Activated T-cell treated with anti-CD3 and anti-CD28 coated beads, Interleukin-2, amount 50 U/mL, for 1 hour (primary cell): ENCODE results near the gene CDKL5.
"Not testable (repeated sequence)": the region's sequence is repeated elsewhere in the genome, so short reads cannot be mapped to it uniquely, and the experiment has no call there.

Source experiments
- DNase-seq: peaks from one replicate; pipeline ENCODE4 v3.0.0-alpha.2; 2020

Gene CDKL5

DNA sequence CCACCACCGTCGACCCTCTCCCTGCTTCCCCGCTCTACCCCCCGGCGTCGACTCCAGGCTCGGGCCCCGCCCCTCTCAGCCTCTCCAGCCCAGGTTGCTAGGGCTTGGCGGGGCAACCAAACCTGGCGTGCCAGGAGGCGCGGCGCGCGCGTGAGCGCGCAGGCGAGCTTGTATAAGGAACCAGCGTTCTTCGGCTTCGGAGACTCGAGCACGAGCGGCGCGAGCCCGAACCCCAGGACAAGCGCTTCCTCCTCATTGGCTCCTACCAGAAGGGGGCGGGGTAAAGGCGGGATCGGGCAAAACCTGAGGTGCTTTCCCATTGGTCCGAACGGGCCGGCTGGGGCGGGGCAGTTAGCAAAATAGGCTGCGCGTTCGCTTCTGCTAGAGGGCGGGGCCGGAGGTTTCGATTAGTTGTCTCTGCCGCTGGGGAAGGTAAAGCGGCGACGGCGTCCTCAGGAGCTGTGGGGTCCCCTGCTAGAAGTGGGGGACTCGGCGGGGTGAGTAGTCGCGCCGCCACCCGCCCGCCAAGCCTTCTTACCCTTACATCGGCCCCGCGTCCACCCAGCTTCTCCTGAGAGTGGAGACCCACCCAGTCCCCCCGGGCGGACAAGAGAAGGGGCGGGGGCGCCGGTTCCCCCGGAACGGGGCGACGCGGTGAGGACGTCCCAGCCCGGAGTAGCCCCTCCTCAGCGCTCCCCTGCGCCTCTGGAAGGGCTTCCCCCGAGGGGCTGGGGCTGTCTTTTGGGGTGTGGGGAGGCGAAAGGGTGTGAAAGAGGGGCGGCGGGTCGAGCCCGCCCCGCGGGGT lies at the start of gene CDKL5:
CDKL5 (plus strand) TSS at position 410 of the 805 bp plus-strand sequence. CDS start 81,489 bp downstream, outside the sequence.
- DNase-seq = peak; percentile 92

DNA sequence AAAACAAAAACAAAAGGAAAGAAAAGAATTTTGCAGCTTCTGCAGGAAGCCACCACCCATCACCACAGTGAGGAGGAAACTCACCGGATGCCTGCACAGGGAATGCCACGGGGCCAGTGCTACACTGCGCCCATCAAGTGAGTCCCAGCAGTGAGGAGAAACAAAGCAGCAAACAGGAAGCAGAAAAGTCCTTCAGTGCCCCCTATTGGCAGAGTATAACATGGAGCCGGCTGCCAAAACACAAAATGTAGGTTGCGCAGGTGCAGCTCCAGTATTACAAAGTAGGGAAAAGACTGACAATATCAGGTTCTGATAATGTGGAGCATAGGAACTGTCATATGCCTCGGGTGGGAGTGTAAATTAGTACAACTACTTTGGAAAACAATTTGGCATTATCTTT lies 47.6 kb upstream of the CDKL5 start:
- no peak for DNase-seq

DNA sequence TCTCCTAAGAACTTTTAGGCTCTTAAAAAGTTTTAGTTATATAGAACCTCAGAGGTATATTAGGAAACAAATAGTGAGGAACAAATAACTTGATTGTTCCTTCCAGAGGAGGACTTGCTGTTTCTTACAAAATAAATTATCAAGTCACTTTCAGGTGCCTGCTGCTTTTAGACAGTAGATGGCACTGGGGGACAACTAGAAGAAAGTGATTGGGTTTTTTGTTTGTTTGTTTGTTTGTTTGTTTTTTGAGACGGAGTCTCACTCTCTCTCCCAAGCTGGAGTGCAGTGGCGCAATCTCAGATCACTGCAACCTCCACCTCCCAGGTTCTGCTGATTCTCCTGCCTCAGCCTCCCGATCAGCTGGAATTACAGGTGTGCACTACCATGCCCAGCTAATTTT lies 35.4 kb upstream of the CDKL5 start:
- no peak for DNase-seq

DNA sequence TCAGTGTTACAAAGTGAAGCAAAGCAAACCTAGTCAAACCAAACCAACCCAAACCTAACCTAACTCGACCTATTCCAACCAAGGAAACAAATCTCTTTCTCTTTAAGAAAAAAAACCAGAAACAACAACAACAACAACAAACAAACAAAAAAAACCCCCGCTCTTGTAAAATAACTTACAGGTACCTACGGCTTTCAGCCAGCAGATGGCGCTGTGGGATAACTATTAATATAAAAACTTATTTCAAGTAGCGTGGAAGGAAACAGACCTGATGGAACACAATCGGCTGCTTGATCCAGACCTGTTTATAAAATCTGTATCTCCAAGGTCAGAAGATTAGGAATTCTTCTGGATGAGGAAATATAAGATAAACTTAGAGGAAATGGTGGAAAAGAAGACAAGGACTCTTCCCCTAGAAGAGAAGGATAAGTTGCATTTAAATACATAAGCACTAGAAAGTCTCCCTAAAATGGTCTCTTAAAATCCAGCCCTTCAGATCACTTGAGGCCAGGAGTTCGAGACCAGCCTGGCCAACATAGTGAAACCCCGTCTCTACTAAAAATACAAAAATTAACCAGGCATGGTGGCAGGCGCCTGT lies 34.4 kb upstream of the CDKL5 start:
- peak; percentile 61 for DNase-seq

DNA sequence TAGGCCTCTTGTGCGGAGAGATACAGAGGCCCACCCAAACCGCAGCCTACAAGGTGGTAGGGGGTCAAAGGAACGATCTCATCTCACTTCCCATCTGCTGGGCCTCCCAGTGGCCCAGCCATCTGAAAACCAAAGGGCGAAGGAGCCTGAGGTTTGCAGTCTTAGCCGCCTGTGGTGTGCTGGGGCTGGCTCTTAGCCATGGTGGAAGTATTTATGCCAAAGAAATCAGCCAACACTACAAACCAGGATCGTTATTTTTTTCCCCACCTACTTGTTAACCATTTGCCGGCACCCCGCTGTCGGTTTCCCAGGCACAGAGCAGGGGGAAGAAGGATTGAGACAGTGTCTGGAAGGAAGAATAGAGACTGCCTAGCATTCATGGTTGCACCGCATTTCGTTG lies 30.9 kb upstream of the CDKL5 start:
- no peak for DNase-seq

DNA sequence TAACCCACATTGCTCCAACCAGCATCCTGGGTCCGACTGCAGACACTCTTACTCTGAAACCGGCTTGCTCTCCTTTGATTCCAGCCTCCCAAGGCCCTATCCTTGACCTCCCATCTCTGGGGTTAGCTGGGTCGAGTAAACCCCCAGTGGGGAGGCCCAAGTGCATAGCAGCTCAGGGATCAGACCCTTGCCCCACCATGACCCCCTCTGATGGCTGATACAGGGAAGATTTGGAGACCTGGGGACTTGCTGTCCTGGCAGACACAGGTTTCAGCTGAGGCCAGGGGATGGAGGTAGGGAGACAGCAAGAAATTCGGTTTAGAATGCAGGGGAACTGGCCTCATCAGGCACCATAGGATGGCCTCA lies 23.6 kb upstream of the CDKL5 start:
- no peak for DNase-seq

DNA sequence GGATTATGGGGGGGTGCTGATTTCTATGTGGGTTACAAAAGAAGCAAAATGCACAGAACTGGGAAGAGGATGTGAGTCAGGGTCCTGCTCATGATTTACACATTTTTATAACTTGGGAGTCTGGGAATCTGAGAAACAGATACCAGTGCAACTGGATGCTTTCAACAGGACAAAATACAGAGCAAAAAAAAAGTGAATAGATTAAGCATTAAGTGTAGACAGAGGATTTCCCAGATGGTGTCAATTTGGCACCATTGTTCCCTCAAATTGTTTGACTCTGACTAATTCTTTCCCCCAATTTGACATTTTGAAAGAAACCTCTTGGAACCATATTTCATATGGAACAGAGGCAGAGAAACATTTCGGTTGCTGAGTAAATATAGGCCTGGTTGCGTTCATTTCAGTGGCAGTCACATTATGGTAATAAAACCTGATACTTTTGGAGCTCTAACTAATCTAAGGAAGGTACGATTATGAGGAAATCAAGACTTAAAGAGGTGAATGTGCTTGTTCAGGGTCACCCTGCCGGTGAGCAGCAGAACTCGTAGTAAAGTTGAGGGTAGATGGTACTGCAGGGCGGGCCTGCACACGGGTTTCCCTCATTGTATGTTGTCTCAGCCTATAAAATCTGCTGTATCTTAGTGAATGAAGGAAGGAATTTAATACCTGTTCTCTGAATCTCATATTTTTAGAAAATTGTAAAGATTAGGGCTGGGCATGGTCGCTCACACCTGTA lies 18.7 kb upstream of the CDKL5 start:
- DNase-seq = no peak

DNA sequence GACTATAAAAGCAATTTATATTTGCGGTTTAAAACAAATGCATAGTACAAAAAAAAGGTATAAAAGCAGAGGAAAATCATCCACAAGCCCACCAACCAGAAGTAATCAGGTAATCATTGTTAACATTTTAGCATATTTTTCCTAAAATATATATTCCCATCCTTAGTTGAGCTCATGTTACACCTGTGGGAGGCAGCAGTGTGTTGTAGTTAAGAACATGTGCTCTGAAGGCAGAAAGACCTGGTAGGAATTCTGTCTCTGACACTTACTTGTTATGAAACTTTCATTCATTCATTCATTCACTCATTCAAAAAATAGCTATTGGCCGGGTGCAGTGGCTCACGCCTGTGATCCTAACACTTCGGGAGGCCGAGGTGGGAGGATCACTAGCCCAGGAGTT lies 15.4 kb upstream of the CDKL5 start:
- no peak for DNase-seq

DNA sequence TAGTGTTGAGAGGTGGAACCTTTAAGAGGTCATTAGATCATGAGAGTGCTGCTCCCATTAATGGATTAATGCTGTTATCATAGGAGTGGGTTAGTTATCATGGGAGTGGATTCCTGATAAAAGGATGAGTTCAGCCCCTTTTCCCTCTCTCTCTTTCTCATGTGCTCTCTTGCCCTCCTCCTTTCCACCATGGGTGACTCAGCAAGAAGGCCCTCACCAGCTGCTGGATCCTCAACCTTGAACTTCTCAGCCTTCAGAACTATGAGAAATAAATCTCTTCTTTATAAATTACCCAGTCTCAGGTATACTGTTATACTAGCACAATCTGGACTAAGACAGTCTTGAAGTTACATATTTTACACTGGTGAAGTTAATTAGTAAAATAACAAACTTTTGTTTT lies 10.0 kb upstream of the CDKL5 start:
- DNase-seq = no peak

DNA sequence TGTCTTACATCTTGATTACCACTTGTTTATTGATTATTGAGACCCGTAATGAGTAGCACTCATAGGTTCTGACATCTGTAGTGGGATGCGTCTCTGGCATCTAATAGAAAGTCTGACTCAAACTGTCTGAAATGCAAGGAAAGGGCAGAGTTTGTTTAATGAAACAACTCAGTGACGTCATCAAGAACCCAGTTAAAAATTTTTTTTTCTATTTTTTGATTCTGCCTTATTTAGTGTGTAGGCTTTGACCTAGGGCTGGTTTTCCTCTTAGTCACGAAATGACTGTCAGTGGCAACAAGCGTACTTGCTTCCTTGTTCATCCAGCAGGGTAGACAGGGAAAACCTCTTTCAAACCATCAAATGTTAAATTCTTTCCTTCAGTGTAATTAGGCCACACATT lies 3.1 kb upstream of the CDKL5 start:
- DNase-seq = no peak

DNA sequence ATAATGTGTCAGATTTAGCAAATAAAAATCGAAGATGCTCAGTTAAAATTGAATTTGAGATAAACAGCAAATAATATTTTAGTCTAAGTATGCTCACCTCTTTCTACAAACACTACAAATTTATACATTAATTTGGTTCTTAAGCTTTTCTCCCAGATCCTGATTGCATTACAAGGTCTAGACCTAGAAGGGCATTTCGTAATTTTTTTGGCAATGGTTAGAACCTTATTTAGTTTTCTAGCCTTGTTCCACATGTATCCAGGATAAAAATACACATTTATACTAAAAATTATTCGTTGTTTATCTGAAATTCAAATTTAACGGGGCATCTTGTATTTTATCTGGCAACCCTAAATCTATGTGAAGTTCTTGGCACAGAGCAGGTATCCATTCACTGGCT lies 2.5 kb upstream of the CDKL5 start:
- no peak for DNase-seq

DNA sequence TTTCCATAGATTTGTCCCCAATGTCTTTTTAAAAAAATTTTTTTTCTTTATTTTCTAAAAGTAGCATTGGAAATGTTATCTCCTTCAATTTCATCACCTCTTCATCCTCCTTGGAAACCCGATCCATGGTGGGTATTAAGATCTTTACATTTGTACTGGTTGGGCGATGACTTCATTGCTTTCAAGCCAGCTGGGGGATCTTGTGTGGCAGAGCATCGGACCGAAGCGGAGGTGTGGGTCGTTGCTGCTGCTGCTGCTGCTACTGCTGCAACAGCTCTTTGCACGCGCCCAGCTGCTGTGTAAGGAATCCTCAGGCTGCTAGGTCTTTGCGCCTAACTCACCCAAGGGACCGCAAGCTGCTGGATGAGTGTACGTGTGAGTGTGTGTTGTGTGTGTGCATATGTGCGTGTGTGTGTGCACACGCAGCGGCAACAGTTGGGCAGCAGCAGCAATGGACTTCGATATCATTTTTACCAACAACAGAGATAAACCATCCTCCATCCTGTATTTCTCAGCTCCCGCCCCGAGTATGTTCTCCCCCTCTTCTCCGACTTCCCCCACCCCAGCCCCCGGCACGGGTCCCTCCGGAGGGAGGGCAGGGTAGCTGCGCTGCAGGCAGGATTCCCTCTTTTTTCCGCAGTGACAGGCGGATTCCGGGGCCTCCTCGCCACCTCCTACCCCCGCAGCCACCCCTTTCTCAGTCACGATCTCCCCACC lies 768 bp upstream of the CDKL5 start:
- DNase-seq = peak; percentile 34

DNA sequence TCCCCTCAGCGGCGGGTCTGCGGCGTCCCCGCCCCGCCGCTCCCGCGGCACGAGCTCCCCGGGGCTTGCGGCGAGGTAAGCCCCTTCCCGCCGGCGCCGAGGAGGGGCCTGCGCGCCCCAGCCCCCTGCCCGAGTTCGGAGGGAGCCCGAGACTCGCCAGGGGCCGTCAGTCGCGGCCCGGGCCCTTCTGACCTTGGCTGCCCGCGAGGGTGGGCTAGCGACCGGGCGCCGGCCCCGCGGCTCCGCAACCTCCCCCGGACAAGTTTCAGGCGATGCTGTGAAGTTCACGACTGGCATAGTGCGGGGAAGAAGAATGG lies 554 bp downstream of the CDKL5 start:
- DNase-seq = no peak

DNA sequence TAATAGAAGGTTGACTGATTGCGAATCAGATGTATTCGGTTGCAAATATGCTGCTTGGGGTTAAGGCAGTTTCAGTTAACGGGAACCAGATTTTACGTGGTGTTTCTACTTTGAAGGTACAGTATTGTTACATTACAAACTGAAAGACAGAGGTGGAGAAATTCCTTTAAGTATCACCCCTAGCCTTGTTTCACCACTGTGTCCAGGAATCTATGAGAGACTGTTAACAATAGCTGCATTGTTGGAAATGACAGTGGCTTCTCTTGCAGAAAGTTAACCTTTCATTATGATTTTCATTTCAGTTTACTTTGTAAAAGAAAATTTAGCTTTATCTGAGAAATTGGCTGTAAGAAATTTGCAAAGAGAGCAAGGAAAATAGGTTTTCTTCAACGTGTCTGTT lies 2.6 kb downstream of the CDKL5 start:
- DNase-seq = no peak

DNA sequence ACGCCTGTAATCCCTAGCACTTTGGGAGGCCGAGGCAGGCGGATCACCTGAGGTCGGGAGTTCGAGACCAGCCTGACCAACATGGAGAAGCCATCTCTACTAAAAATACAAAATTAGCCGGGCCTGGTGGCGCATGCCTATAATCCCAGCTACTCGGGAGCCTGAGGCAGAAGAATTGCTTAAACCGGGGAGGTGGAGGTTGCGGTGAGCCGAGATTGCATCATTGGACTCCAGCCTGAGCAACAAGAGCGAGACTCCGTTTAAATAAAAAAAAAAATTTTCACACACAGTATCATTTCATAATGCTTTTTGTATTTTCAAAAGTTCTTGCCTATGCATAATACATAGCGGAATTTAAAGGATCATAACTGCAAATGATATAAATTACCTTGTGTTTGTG lies 7.9 kb downstream of the CDKL5 start:
- DNase-seq = not testable (repeated sequence)

DNA sequence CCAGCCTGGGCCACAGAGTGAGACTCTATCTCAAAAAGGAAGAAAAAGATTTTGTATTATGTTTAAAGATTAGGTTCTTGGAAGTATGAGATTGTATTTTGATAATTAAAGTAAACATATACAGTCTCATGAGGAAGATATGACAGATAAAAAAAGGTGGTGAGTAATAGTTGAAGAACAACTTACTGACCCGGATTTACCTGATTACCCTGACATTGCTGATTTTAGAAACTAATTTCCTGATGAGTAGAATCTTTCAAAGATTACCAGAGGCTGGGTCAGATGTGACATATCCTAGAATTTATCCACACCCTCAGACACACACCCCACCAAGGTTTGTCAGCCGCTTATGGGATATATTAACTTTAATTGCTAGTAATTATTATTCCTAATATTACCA lies 9.5 kb downstream of the CDKL5 start:
- no peak for DNase-seq

DNA sequence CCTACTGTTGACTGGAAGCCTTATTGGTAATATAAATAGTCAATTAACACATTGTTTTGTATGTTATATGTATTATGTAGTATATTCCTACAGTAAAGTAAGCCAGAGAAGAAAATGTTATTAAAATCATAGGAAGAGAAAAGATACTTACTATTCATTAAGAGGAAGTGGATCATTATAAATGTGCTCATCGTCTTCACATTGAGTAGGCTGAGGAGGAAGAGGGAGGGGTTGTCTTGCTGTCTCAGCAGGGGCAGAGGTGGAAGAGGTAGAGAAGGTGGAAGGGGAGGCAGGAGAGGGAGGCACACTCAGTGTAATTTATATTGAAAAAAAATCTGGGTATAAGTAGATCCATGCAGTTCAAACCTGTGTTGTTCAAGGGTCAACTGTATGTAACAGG lies 10.6 kb downstream of the CDKL5 start:
- no peak for DNase-seq

DNA sequence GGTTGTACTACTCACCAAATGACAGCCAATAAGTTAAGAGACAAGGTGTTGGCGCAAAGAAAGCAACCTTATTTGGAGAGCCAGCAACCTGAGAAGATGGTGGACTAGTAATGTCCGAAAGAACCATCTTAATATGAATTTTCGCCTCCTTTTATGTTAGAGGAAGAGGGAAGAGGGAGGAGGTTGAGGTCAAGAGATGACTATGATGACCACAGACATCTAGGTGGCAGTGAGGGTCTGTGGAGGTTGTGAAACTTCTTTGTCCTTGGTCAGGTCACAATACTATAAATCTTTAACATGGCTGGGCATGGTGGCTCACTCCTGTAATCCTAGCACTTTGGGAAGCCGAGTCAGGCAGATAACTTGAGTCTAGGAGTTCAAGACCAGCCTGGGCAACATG lies 15.4 kb downstream of the CDKL5 start:
- no peak for DNase-seq

DNA sequence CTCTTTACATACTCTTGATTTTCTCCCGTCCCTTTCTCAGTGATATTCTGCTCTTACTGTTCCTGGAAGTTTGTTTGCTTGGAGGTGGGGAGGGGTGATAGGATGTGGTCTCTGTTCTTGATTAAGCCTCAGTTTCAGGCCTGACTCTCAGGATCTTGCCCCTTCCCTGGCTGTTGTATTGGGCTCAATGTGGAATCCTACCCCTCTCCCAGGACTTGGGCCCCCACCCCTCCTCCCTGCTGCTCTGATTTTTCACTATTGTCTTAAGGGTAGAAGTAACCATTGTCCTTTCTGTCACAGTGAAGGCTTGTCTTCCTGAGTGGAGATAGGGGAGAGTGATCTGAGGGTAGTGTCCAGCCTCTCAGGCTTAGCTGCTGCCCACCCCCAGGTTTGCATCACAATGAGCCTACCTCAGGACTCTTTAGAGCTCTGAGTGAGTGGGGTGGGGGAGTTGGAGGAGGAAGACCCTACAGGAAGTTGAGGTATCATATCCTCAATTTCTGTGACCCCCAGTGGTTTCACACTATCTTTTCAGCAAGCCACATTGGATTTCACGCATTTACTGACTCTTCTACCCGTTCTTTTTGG lies 16.5 kb downstream of the CDKL5 start:
- DNase-seq = no peak

DNA sequence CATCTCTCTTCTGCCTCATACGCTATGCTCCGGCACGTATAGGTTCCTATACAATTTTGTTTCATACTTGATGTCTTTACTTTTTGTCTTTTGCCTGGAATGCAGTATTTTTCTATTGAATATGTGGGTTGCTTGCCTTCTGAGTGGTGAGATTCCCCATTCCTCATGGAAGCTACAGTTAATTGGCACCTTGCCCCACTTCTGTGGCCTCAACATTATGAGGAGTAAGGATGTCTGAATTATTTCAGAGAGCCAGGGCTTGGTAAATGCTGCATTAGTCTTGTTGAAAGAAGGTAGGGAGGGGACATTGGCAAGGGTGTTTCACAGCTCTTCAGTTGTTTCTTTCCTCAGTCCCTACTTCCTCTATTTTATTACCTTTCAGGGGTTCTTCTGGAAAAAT lies 23.0 kb downstream of the CDKL5 start:
- no peak for DNase-seq

DNA sequence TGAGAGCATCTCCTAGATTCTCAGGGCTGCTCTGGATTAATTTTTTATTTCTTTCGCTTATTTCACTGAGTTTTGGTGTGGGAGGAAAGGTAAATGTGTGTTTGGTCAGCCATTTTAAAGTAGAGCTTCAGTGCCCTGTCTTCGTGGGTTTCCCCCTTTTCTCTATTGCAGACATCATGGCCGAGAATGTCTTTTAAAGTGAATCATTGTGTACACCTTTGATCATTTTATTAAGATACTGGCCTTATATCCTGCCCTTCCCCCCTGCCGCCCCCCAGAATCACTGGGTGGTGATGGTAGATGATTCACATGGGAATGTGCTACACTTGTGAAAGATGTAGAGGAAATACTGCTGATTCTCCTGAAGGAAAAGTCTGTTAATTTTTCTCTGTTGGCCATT lies 23.8 kb downstream of the CDKL5 start:
- DNase-seq = no peak

DNA sequence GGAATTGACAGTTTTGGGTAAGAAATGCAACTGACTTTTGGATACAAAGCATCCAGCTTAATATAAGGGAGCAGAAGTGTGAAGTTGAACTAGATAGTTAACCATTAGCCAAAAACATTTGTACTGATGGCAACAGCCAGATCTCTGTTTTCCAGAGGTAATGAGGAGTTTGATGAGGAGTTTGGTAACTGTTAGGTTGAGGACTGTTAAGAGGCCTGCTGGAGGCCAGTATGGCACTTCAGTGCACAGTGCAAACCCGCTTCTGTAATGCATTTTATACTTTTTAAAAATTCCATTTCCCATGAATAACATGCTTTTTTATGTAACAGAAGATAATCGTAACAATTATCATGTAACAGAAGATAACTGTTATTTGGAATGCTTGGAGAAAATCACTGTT lies 30.0 kb downstream of the CDKL5 start:
- DNase-seq = no peak

DNA sequence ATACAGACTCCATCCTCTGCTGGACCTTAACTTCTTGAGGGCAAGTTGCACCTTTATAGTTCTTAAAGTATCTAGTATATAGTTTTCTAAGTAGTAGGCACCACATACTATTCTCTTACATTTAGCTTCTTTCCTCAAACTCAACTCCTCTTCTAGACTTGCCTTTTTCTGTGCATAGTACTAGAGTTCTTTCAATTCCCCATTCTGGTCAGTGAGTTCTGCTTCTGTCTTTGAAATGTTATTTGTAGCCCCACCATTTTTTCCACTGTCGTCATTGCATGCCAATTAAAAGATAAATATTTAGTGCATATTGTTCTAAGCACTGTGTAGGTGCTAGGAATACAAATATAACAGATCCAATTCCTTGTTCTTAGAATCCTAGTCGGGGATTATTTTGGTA lies 31.6 kb downstream of the CDKL5 start:
- no peak for DNase-seq
